ENCODE measurements around the gene FANCI. TPM values are rescaled to one million over a fixed set of nuclear protein-coding genes. Genes with fewer than 3 reads are reported as not detected.
"Not testable (repeated sequence)": the region's sequence is repeated elsewhere in the genome, so short reads cannot be mapped to it uniquely, and the experiment has no call there.

Gene FANCI
- total RNA-seq, 1 experiment from 2014 or later, result 163 TPM

DNA sequence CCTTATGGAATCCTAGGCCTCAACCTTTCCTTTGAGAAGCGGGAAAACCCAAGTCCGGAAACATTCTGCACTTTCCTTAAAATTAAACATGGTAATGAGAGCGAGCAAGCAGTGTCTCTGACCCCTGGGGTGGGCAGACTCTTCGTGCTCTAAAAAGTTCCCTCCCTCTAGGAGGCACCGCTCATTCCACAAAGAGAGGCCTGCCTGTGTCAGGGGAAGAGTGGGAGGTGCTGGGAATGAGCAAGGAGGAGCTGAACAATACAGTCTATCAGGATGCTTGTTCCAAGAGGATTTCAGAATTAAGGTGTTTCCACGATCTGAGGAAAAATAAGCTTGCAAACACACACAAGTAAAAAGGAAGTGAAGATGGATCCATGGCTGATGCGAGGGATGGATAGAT, 16.4 kb upstream of the FANCI start:
- CTCF ChIA-PET, result no interaction called here
- intact Hi-C loops (cut with micrococcal nuclease; ENCODE audit: unreplicated experiment), result no loop called here
- no peak overlapping the region for H3K27ac ChIP-seq (ENCODE audit: low read depth, low read length, poor library complexity, severe bottlenecking)
- no peak overlapping the region for H3K4me3 ChIP-seq (ENCODE audit: low read depth, low read length, poor library complexity, severe bottlenecking)
- no peaks in the 10 kb centered on the region for H3K36me3 ChIP-seq (ENCODE audit: insufficient read depth, low read length, poor library complexity, severe bottlenecking)
- TF ChIP-seq, protein P1, sequence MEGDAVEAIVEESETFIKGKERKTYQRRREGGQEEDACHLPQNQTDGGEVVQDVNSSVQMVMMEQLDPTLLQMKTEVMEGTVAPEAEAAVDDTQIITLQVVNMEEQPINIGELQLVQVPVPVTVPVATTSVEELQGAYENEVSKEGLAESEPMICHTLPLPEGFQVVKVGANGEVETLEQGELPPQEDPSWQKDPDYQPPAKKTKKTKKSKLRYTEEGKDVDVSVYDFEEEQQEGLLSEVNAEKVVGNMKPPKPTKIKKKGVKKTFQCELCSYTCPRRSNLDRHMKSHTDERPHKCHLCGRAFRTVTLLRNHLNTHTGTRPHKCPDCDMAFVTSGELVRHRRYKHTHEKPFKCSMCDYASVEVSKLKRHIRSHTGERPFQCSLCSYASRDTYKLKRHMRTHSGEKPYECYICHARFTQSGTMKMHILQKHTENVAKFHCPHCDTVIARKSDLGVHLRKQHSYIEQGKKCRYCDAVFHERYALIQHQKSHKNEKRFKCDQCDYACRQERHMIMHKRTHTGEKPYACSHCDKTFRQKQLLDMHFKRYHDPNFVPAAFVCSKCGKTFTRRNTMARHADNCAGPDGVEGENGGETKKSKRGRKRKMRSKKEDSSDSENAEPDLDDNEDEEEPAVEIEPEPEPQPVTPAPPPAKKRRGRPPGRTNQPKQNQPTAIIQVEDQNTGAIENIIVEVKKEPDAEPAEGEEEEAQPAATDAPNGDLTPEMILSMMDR (conservative IDR thresholded peaks at IDR 0.05; ENCODE audit: low read depth, low read length), result no peak
- TF ChIP-seq EZH2 (IDR thresholded peaks at IDR 0.05; ENCODE audit: borderline replicate concordance, low read depth, low read length, poor library complexity, severe bottlenecking), result no peak
- H3K9me3 ChIP-seq (ENCODE audit: low read depth, low read length, poor library complexity, severe bottlenecking), result no peaks in the 10 kb centered on the region
- no peaks in the 10 kb centered on the region for H3K4me1 ChIP-seq (ENCODE audit: insufficient read depth, low read length, poor library complexity, severe bottlenecking)
- BruUV-seq (replicated peaks), result no TSS peak
- no peak for DNase-seq (ENCODE audit: low spot score)
- no peaks in the 10 kb centered on the region for H3K27me3 ChIP-seq (replicated peaks; ENCODE audit: insufficient read depth, low read depth, low read length, poor library complexity)
- POLR2A ChIA-PET (ENCODE audit: low non-redundant PET), result no interaction called here

DNA sequence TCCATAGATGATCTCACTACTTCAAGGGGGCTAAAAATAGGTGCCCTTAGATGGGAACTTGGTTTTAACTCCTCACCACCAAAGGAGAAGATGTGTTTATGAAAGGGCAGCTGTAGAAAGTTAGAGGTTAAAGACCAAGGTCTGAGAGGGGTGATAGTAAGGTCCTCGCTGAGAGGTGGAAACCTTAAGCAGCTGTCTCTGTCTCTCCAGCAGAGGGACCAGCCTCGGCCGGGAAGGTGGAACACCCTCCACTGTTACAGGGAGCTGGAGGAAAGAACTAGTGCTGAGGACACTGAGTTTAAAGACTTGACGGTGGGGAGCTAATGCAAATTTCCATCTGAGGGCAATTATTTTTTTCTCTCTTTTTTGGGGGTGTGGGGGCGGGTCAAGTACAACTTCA, 13.5 kb upstream of the FANCI start:
- intact Hi-C loops (cut with micrococcal nuclease; ENCODE audit: unreplicated experiment), result no loop called here
- no peak overlapping the region for H3K27ac ChIP-seq (ENCODE audit: low read depth, low read length, poor library complexity, severe bottlenecking)
- H3K4me3 ChIP-seq (ENCODE audit: low read depth, low read length, poor library complexity, severe bottlenecking), result no peak overlapping the region
- no peaks in the 10 kb centered on the region for H3K9me3 ChIP-seq (ENCODE audit: low read depth, low read length, poor library complexity, severe bottlenecking)
- POLR2A ChIA-PET (ENCODE audit: low non-redundant PET), result no interaction called here
- H3K4me1 ChIP-seq (ENCODE audit: insufficient read depth, low read length, poor library complexity, severe bottlenecking), result no peaks in the 10 kb centered on the region
- no TSS peak for BruUV-seq (replicated peaks)
- CTCF ChIA-PET, result interaction anchor here (0.6 to 0.7 kb wide), 2 partner anchors 24 to 53 kb away, joined by 3 read pairs; no protein-coding TSS in a partner anchor
- H3K27me3 ChIP-seq (replicated peaks; ENCODE audit: insufficient read depth, low read depth, low read length, poor library complexity), result no peaks in the 10 kb centered on the region
- no peaks in the 10 kb centered on the region for H3K36me3 ChIP-seq (ENCODE audit: insufficient read depth, low read length, poor library complexity, severe bottlenecking)
- TF ChIP-seq, protein P1 (conservative IDR thresholded peaks at IDR 0.05; ENCODE audit: low read depth, low read length), result no peak
- no peak for TF ChIP-seq EZH2 (IDR thresholded peaks at IDR 0.05; ENCODE audit: borderline replicate concordance, low read depth, low read length, poor library complexity, severe bottlenecking)
- no peak for DNase-seq (ENCODE audit: low spot score)

DNA sequence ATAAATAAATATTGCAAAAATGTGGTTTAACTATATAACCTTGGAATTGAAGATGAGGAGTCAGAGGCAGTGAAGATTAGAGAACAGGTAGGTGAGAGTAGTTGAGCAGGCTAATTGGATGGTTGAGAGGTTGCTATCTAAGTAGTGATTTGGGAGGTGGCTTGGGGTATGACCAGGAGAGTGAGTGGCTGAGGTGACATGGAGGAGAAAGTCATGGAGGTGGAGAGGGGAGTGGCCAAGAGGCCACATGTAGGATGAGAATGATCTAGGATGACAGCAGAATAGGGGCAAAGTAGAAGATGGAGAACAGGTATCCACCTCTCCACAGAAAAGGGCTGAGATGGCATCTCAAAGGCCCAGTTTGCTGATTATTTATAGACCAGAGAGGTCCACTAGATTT, 11.9 kb upstream of the FANCI start:
- TF ChIP-seq, protein P1 (conservative IDR thresholded peaks at IDR 0.05; ENCODE audit: low read depth, low read length), result no peak
- no peak for TF ChIP-seq EZH2 (IDR thresholded peaks at IDR 0.05; ENCODE audit: borderline replicate concordance, low read depth, low read length, poor library complexity, severe bottlenecking)
- no TSS peak for BruUV-seq (replicated peaks)
- Histone ChIP-seq H3K27ac (ENCODE audit: low read depth, low read length, poor library complexity, severe bottlenecking) (no peak overlapping the region), H3K4me1 (ENCODE audit: insufficient read depth, low read length, poor library complexity, severe bottlenecking) (no peaks in the 10 kb centered on the region), H3K27me3 (replicated peaks; ENCODE audit: insufficient read depth, low read depth, low read length, poor library complexity) (no peaks in the 10 kb centered on the region), H3K36me3 (ENCODE audit: insufficient read depth, low read length, poor library complexity, severe bottlenecking) (no peaks in the 10 kb centered on the region), H3K4me3 (ENCODE audit: low read depth, low read length, poor library complexity, severe bottlenecking) (no peak overlapping the region), H3K9me3 (ENCODE audit: low read depth, low read length, poor library complexity, severe bottlenecking) (no peaks in the 10 kb centered on the region)
- no peak for DNase-seq (ENCODE audit: low spot score)
- CTCF ChIA-PET, result no interaction called here
- POLR2A ChIA-PET (ENCODE audit: low non-redundant PET), result no interaction called here
- intact Hi-C loops (cut with micrococcal nuclease; ENCODE audit: unreplicated experiment), result no loop called here

DNA sequence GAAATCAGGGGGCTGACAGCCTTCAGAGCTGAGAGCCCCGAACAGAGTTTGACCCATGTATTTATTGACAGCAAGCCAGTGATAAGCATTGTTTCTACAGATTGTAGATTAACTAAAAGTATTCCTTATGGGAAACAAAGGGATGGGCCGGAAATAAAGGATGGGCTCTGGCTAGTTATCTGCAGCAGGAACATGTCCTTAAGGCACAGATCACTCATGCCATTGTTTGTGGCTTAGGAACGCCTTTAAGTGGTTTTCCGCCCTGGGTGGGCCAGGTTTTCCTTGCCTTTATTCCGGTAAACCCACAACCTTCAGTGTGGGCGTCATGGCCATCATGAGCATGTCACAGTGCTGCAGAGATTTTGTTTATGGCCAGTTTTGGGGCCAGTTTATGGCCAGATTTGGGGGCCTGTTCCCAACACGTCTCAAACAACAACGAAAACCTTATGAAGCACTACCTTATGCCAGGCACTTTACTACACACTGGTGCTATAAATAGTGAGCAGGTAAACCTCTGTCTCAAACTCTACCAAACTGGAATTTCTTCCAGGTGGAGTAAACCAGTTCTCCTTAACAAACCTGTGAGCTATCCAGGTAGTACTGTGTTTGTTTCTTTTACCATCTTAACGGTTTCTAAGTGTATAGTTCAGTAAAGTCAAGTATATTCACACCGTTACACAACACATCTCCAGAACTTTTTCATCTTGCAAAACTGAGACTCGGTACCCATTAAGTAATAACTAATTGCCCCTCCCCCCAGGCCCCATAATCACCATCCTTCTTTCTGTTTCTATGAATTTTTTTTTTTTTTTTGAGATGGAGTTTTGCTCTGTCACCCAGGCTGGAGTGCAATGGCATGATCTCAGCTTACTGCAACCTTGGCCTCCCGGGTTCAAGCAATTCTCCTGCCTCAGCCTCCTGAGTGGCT, 3.6 kb upstream of the FANCI start:
- H3K27me3 ChIP-seq (replicated peaks; ENCODE audit: insufficient read depth, low read depth, low read length, poor library complexity); H3K36me3 ChIP-seq (ENCODE audit: insufficient read depth, low read length, poor library complexity, severe bottlenecking); H3K9me3 ChIP-seq (ENCODE audit: low read depth, low read length, poor library complexity, severe bottlenecking); intact Hi-C loops (cut with micrococcal nuclease; ENCODE audit: unreplicated experiment); H3K4me3 ChIP-seq (ENCODE audit: low read depth, low read length, poor library complexity, severe bottlenecking); POLR2A ChIA-PET (ENCODE audit: low non-redundant PET); DNase-seq (ENCODE audit: low spot score); H3K4me1 ChIP-seq (ENCODE audit: insufficient read depth, low read length, poor library complexity, severe bottlenecking); H3K27ac ChIP-seq (ENCODE audit: low read depth, low read length, poor library complexity, severe bottlenecking); CTCF ChIA-PET; BruUV-seq (replicated peaks): not testable (repeated sequence)
